HepG2 (cell line): ENCODE measurements around the gene SLC6A16.

Experiments used
- CBFB ChIP-seq: sonication (generic); formaldehyde crosslinking; IDR thresholded peaks from 2 replicates; pipeline ENCODE4 v1.4.0; 2020; ENCODE audit warnings: missing genetic modification reagents
- CBX1 ChIP-seq: IDR thresholded peaks from one replicate; pipeline ENCODE4 v1.6.1; 2016; ENCODE audit warnings: antibody characterized with exemption, low read depth
- EHMT2 ChIP-seq: fragments of 200-600 bp; sonication (generic); IDR thresholded peaks from 2 replicates; pipeline ENCODE4 v1.7.0; 2017; ENCODE audit warnings: antibody characterized with exemption, low read depth, low read length, borderline replicate concordance
- GABPA ChIP-seq, 2 experiments: IDR thresholded peaks; 2 replicates each; pipeline ENCODE4 v1.6.1; 2011 to 2016; ENCODE audit warnings: low read depth in 2 of 2, low read length in 1 of 2, missing biosample characterization in 1 of 2, missing genetic modification characterization in 1 of 2
- MAZ ChIP-seq, 2 experiments: sonication (generic) in 1 of 2; formaldehyde crosslinking in 1 of 2; IDR thresholded peaks; 2 replicates each; pipeline versions ENCODE4 v1.5.0 to v1.6.1; 2012 to 2020; ENCODE audit warnings: low read depth in 2 of 2, mild to moderate bottlenecking in 2 of 2, borderline replicate concordance in 1 of 2, improper control_type of control experiment in 1 of 2, low read length in 1 of 2, missing genetic modification reagents in 1 of 2, moderate library complexity in 1 of 2
- PCBP2 ChIP-seq: fragments of 200-400 bp; formaldehyde crosslinking; optimal IDR thresholded peaks from 2 replicates; pipeline ENCODE3; 2018; ENCODE audit warnings: low read length, low read depth; ENCODE audit not compliant: poor library complexity, severe bottlenecking
- RBFOX2 ChIP-seq: fragments of 200-400 bp; formaldehyde crosslinking; IDR thresholded peaks from 2 replicates; pipeline ENCODE4 v1.6.1; 2017; ENCODE audit warnings: low read depth, mild to moderate bottlenecking, low read length
- TF ChIP-seq, protein P1 (sequence below): sonication (generic); formaldehyde crosslinking; IDR thresholded peaks from 2 replicates; pipeline ENCODE4 v1.5.0; 2020; ENCODE audit warnings: missing genetic modification reagents
- TF ChIP-seq, protein P2 (sequence below): fragments of 450-650 bp; IDR thresholded peaks from 2 replicates; pipeline ENCODE4 v1.6.1; 2017

DNA sequence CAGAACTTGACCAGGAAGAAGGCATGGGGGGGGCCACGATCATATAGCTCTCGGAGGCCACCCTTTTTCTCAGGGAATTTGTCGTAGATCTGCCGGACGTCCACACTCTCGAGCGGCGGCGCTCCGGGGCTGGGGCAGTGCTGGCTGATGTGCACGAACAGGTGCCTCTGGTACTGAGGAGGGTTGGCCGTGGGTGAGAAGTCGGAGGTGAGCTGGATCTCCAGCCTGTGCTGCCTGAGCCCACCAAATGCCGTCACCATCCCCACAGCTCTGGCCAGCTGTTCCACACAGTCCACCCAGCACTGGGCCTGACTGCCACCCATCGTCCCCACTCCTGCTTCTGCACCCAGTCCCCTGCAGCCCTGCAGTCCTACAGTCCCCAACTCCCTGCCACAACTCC lies 22.2 kb upstream of the SLC6A16 start:
- TF ChIP-seq, protein P1, sequence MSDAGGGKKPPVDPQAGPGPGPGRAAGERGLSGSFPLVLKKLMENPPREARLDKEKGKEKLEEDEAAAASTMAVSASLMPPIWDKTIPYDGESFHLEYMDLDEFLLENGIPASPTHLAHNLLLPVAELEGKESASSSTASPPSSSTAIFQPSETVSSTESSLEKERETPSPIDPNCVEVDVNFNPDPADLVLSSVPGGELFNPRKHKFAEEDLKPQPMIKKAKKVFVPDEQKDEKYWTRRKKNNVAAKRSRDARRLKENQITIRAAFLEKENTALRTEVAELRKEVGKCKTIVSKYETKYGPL = no peak
- TF ChIP-seq, protein P2, sequence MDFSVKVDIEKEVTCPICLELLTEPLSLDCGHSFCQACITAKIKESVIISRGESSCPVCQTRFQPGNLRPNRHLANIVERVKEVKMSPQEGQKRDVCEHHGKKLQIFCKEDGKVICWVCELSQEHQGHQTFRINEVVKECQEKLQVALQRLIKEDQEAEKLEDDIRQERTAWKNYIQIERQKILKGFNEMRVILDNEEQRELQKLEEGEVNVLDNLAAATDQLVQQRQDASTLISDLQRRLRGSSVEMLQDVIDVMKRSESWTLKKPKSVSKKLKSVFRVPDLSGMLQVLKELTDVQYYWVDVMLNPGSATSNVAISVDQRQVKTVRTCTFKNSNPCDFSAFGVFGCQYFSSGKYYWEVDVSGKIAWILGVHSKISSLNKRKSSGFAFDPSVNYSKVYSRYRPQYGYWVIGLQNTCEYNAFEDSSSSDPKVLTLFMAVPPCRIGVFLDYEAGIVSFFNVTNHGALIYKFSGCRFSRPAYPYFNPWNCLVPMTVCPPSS = no peak
- no peak for TF ChIP-seq MAZ (IDR thresholded peaks at IDR 0.05; ENCODE audit: borderline replicate concordance, low read depth, low read length)
- TF ChIP-seq MAZ (CRISPR knock-in tag; IDR thresholded peaks at IDR 0.05; ENCODE audit: low read depth) = no peak
- TF ChIP-seq CBFB = no peak
- TF ChIP-seq PCBP2 = no peak
- no peak for TF ChIP-seq GABPA (IDR thresholded peaks at IDR 0.05; ENCODE audit: low read depth, low read length)
- TF ChIP-seq GABPA (CRISPR knock-in tag; IDR thresholded peaks at IDR 0.05; ENCODE audit: low read depth) = no peak
- no peak for TF ChIP-seq EHMT2
- no peak for TF ChIP-seq CBX1
- TF ChIP-seq RBFOX2 = no peak
